ENCODE measurements around the gene ARHGEF38.

The ARHGEF38 gene

DNA sequence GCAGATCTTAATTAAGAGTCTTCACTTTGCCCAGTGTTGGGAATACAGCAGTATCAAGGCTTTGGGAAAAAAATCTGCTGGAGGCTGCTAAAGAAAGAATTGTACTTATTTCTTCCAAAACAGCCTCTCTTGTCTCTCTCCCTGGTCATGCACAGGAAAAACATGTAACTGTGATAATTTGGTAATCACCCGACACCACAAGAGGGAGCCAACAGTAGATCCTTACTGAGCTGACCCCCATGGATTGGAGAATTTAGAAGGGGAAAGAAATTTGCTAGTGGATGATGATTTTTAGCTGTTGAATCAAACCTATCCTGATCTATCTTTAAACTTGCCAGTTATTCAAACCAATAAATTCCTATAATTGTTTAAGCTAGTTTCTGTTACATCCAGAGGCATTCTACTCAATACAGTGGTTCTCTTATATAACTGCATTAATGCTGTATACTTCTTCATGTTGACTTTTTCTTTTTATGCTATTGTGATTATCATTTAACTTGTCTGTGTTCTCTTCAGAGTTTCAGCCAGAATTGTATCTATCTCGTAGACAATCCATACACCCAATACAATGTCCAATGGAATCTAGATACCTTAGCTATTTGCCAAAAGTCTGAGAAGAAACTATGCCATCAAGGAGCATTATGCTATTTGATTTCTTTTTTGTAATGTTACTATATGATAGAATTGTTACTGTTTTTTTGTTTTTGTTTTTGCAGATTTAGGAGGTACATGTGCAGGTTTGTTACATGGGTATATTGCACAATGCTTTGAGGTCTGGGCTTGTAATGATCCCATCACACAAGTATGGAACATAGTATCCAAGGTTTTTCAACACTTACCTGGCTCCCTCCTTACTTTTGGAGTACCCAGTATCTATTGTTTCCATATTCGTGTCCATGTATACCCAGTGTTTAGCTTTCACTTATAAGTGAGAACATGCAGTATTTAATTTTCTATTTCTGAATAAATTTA, 31.3 kb upstream of the ARHGEF38 start:
- peak; percentile 65 for DNase-seq (ENCODE audit: low spot score)
- peak; percentile 59 for TF ChIP-seq CTCF (IDR thresholded peaks at IDR 0.05; ENCODE audit: borderline replicate concordance, control extremely low read depth, extremely low read depth, insufficient read depth, missing control alignments)
- in situ Hi-C loops (cut with MboI; ENCODE audit: low sequenced_read_pairs, unreplicated experiment): loop anchor here (25.0 kb wide), 1 partner anchor 691 kb away; no protein-coding TSS in a partner anchor

DNA sequence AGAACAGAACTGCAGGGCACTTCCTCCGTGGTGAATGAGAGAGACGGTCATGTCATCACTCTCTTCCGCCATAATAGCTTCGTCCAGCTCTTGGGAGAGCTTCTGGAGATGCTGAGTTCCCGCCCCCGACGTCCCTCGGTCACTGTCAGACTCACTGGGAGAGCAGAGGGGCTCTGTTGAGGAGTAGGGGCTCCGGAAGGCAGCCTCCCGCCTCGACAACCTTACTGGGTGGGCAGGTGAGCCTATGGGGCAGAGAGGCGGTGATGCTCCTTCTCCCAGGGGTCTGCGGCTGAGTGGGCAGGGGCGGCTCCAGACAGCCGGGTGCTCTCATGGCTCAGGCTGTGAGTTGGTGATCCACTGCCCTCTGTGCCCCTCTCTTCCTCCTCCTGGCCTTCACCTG, 25.8 kb upstream of the ARHGEF38 start:
- DNase-seq (ENCODE audit: low spot score): no peak
- TF ChIP-seq CTCF (IDR thresholded peaks at IDR 0.05; ENCODE audit: borderline replicate concordance, control extremely low read depth, extremely low read depth, insufficient read depth, missing control alignments): no peak
- in situ Hi-C loops (cut with MboI; ENCODE audit: low sequenced_read_pairs, unreplicated experiment): no loop called here

DNA sequence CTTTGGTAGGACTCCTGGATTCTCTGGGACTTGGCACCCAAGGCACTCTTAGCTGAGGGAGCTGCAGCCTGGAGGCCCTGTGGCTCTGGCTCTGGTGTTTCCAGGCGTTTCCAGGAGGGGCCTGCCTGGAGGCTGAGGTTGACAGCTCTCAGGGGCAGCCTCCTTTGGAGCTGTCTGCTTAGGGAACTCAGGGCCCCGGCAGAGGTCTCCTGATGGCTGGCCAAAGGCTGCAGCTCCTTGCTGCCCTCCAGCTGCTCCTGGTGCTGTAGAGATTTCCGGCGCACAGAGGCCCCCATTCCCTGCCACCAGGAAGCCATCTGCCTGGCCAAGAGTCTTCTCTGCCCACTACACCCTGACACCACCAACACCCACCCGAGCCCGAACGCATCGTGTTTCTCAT, 25.3 kb upstream of the ARHGEF38 start:
- in situ Hi-C loops (cut with MboI; ENCODE audit: low sequenced_read_pairs, unreplicated experiment): no loop called here
- no peak for DNase-seq (ENCODE audit: low spot score)
- no peak for TF ChIP-seq CTCF (IDR thresholded peaks at IDR 0.05; ENCODE audit: borderline replicate concordance, control extremely low read depth, extremely low read depth, insufficient read depth, missing control alignments)

- no peak for TF ChIP-seq CTCF (IDR thresholded peaks at IDR 0.05; ENCODE audit: borderline replicate concordance, control extremely low read depth, extremely low read depth, insufficient read depth, missing control alignments)
- in situ Hi-C loops (cut with MboI; ENCODE audit: low sequenced_read_pairs, unreplicated experiment): no loop called here
- DNase-seq (ENCODE audit: low spot score): no peak
Measured at GRCh38 chr4:105536601-105537000, 15.8 kb upstream of the ARHGEF38 start.

DNA sequence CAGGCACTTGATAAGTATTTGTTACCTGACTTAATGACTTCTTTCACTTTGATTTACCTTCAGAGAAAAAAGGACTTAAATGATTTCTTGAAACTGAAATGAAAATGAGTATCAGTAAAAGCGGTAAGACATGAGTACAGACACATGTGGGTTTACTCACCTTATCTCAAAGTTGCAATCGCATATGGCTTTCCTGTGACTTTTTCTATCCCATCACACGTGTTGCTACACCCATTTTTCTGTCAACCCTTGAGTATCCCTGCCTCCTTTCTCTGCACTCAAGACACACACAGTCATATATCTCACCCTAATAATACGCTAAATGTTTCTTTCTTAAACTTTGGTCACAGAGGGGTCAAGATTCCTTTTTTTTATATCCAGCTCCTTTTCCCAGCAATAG, 11.0 kb upstream of the ARHGEF38 start:
- no peak for DNase-seq (ENCODE audit: low spot score)
- in situ Hi-C loops (cut with MboI; ENCODE audit: low sequenced_read_pairs, unreplicated experiment): no loop called here
- no peak for TF ChIP-seq CTCF (IDR thresholded peaks at IDR 0.05; ENCODE audit: borderline replicate concordance, control extremely low read depth, extremely low read depth, insufficient read depth, missing control alignments)

DNA sequence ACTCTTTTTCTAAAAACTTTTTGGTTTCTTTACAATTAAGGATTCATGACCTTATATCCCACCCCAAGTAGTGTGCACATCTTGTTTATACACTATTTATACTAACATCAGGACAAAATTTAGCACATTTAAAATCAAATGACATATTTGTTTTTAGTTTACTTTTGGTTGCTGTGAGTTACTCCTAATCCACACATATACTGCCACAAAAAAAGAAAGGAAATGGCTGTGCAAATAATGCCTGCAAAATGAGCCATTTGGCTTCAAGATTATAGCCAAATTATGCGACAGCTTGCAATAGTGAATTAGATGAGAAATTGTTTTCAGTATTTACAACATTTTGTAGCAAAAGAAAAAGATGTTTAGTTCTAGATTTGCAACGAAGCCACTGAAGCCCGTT, 10.4 kb upstream of the ARHGEF38 start:
- no peak for TF ChIP-seq CTCF (IDR thresholded peaks at IDR 0.05; ENCODE audit: borderline replicate concordance, control extremely low read depth, extremely low read depth, insufficient read depth, missing control alignments)
- in situ Hi-C loops (cut with MboI; ENCODE audit: low sequenced_read_pairs, unreplicated experiment): no loop called here
- no peak for DNase-seq (ENCODE audit: low spot score)
